IMR-90 (cell line): ENCODE results near the gene CTF1. TPM values are rescaled to one million over a fixed set of nuclear protein-coding genes. Genes with fewer than 3 reads are reported as not detected.

Experiments
- ATAC-seq: fragments of 200-7000 bp; cut with Tn5 transposase; 2 replicates; pipeline ENCODE4 v1.9.1; 2020; ENCODE audit warnings: low read depth, mild to moderate bottlenecking, moderate library complexity
- BruUV-seq: library from RNA; stranded (reverse); fragments of 400-500 nt; replicated peaks from 2 replicates; lab custom pipeline; 2021; lab: Mats Ljungman, UMichigan
- CTCF ChIA-PET: fragments of 300-600 bp; formaldehyde crosslinking; extraction: SDS; loops from one replicate; lab custom pipeline; 2021; ENCODE audit warnings: antibody characterized with exemption; lab: Yijun Ruan, JAX
- POLR2A ChIA-PET: fragments of 300-600 bp; sonication (Branson Sonifier 250); formaldehyde crosslinking; loops from one replicate; lab custom pipeline; 2022; ENCODE audit warnings: antibody characterized with exemption; ENCODE audit not compliant: unreplicated experiment; lab: Charles Lee
- DNase-seq: peaks from one replicate; pipeline ENCODE4 v3.0.0; 2013
- H2AFZ ChIP-seq: replicated peaks from 2 replicates; pipeline ENCODE3; 2013; ENCODE audit warnings: low read length, mild to moderate bottlenecking; ENCODE audit not compliant: poor library complexity
- H2AK5ac ChIP-seq: 2 replicates; pipeline ENCODE4 v1.6.1; 2013; ENCODE audit warnings: low read depth, low read length, inconsistent platforms
- H2AK9ac ChIP-seq: replicated peaks from 2 replicates; pipeline ENCODE3; 2013; ENCODE audit warnings: mild to moderate bottlenecking, low read depth, low read length, moderate library complexity; ENCODE audit not compliant: poor library complexity
- H2BK120ac ChIP-seq: 2 replicates; pipeline ENCODE4 v1.6.1; 2013; ENCODE audit warnings: low read depth, low read length, inconsistent platforms
- H2BK15ac ChIP-seq: 3 replicates; pipeline ENCODE4 v1.6.1; 2013; ENCODE audit warnings: low read depth, low read length, inconsistent platforms
- H2BK20ac ChIP-seq: 2 replicates; pipeline ENCODE4 v1.6.1; 2013; ENCODE audit warnings: low read depth, mild to moderate bottlenecking, inconsistent platforms, low read length, moderate library complexity
- H2BK5ac ChIP-seq: 2 replicates; pipeline ENCODE4 v1.6.1; 2013; ENCODE audit warnings: mild to moderate bottlenecking, low read depth, low read length, inconsistent platforms; ENCODE audit not compliant: poor library complexity, severe bottlenecking
- H3K14ac ChIP-seq: replicated peaks from 2 replicates; pipeline ENCODE4 v1.6.1; 2013; ENCODE audit warnings: low read depth, low read length, inconsistent platforms
- H3K18ac ChIP-seq: 2 replicates; pipeline ENCODE4 v1.6.1; 2013; ENCODE audit warnings: low read depth, low read length, control low read depth
- H3K23ac ChIP-seq: 2 replicates; pipeline ENCODE4 v1.6.1; 2013; ENCODE audit warnings: low read depth, low read length, inconsistent platforms
- H3K27ac ChIP-seq: 2 replicates; pipeline ENCODE4 v1.5.1; 2013; ENCODE audit warnings: mild to moderate bottlenecking, control low read depth, low read length; ENCODE audit not compliant: insufficient read depth
- H3K27me3 ChIP-seq: 2 replicates; pipeline ENCODE4 v1.6.1; 2013; ENCODE audit warnings: low read length; ENCODE audit not compliant: control insufficient read depth, insufficient read depth
- H3K36me3 ChIP-seq: 2 replicates; pipeline ENCODE4 v1.6.1; 2013; ENCODE audit warnings: low read length, mixed read lengths; ENCODE audit not compliant: control insufficient read depth, insufficient read depth
- H3K4ac ChIP-seq: 2 replicates; pipeline ENCODE4 v1.6.1; 2013; ENCODE audit warnings: low read depth, low read length, inconsistent platforms
- H3K4me1 ChIP-seq: 2 replicates; pipeline ENCODE4 v1.6.1; 2013; ENCODE audit warnings: low read length, mixed read lengths; ENCODE audit not compliant: control insufficient read depth, insufficient read depth
- H3K4me2 ChIP-seq: 2 replicates; pipeline ENCODE4 v1.6.1; 2013; ENCODE audit warnings: low read depth, mild to moderate bottlenecking, control low read depth, low read length, moderate library complexity
- H3K4me3 ChIP-seq: 2 replicates; pipeline ENCODE4 v1.5.1; 2013; ENCODE audit warnings: low read depth, mild to moderate bottlenecking, control low read depth, low read length, moderate library complexity; ENCODE audit not compliant: insufficient read depth
- H3K56ac ChIP-seq: 2 replicates; pipeline ENCODE4 v1.6.1; 2013; ENCODE audit warnings: low read length, inconsistent platforms; ENCODE audit not compliant: insufficient read depth; ENCODE audit errors: extremely low read depth
- H3K79me1 ChIP-seq, 2 experiments: 2 replicates each; pipeline ENCODE4 v1.6.1; 2013; ENCODE audit warnings: low read length in 2 of 2, inconsistent platforms in 1 of 2, low read depth in 1 of 2
- H3K9ac ChIP-seq: 2 replicates; pipeline ENCODE4 v1.6.1; 2013; ENCODE audit warnings: low read depth, low read length, control low read depth
- H3K9me1 ChIP-seq: 2 replicates; pipeline ENCODE4 v1.6.1; 2013; ENCODE audit warnings: low read length, inconsistent platforms; ENCODE audit not compliant: insufficient read depth
- H3K9me3 ChIP-seq: 2 replicates; pipeline ENCODE4 v1.6.1; 2013; ENCODE audit warnings: low read length; ENCODE audit not compliant: control insufficient read depth, insufficient read depth
- H4K20me1 ChIP-seq: 2 replicates; pipeline ENCODE4 v1.6.1; 2013; ENCODE audit warnings: low read length, inconsistent platforms; ENCODE audit not compliant: insufficient read depth
- H4K5ac ChIP-seq: 2 replicates; pipeline ENCODE4 v1.6.1; 2013; ENCODE audit warnings: mild to moderate bottlenecking, low read depth, low read length, control low read depth
- H4K8ac ChIP-seq, 2 experiments: 2 replicates each; pipeline ENCODE4 v1.6.1; 2013; ENCODE audit warnings: low read depth in 2 of 2, low read length in 2 of 2, control low read depth in 1 of 2, inconsistent platforms in 1 of 2
- H4K91ac ChIP-seq: 2 replicates; pipeline ENCODE4 v1.6.1; 2013; ENCODE audit warnings: low read depth, low read length, inconsistent platforms; ENCODE audit not compliant: insufficient read depth
- BHLHE40 ChIP-seq: fragments of 150-350 bp; IDR thresholded peaks from 2 replicates; pipeline ENCODE4 v1.6.1; 2016; ENCODE audit warnings: mild to moderate bottlenecking, low read depth, low read length
- MAFK ChIP-seq: IDR thresholded peaks from 2 replicates; pipeline ENCODE4 v1.6.1; 2012; ENCODE audit warnings: low read depth, low read length, improper control_type of control experiment
- POLR2A ChIP-seq: IDR thresholded peaks from 2 replicates; pipeline ENCODE4 v1.6.1; 2012; ENCODE audit warnings: mild to moderate bottlenecking, low read depth, low read length
- WGBS, 2 experiments: methylation state at CpG; one replicate each; pipeline versions ENCODE4 v1.1.5 to v1.1.7; 2013; ENCODE audit warnings: missing lambda C conversion rate in 2 of 2; ENCODE audit not compliant: insufficient read length in 1 of 2; ENCODE audit errors: extremely low coverage in 2 of 2; 5-methylcytosine and 5-hydroxymethylcytosine counted together
- dilution Hi-C: fragments of 300-500 bp; cut with HindIII; formaldehyde crosslinking; loops from one replicate; pipeline ENCODE4 v1.14.3; 2018; ENCODE audit warnings: low sequenced_read_pairs; ENCODE audit not compliant: unreplicated experiment
- in situ Hi-C: fragments of 300-500 bp; cut with MboI; formaldehyde crosslinking; loops from 3 replicates; pipeline ENCODE4 v1.14.3; 2019; ENCODE audit warnings: low sequenced_read_pairs, inconsistent platforms, mixed read lengths
- intact Hi-C: fragments of 100-400 bp; cut with micrococcal nuclease; formaldehyde crosslinking; loops from 2 replicates; pipeline ENCODE4 v1.10.0; 2022
- polyA plus RNA-seq, 3 experiments: library from polyadenylated mRNA; depleted of rRNA; stranded (reverse); fragments of >200 nt; gene quantifications; 2 replicates each; pipeline ENCODE4 v1.2.3, GENCODE V29; 2012; ENCODE audit warnings: low replicate concordance in 1 of 3
- total RNA-seq: library from RNA; depleted of rRNA; stranded (reverse); fragments of >200 nt; gene quantifications from 2 replicates; pipeline ENCODE4 v1.2.3, GENCODE V29; 2012
- TF ChIP-seq, protein P1 (sequence below): conservative IDR thresholded peaks from 2 replicates; pipeline ENCODE4 v1.5.1; 2012; ENCODE audit warnings: mild to moderate bottlenecking, low read depth, low read length, improper control_type of control experiment

Gene CTF1
- total and polyA plus RNA-seq, 2 of the 4 experiments (the other 2 are of a cell fraction) = 0.18 to 12.9 TPM

DNA sequence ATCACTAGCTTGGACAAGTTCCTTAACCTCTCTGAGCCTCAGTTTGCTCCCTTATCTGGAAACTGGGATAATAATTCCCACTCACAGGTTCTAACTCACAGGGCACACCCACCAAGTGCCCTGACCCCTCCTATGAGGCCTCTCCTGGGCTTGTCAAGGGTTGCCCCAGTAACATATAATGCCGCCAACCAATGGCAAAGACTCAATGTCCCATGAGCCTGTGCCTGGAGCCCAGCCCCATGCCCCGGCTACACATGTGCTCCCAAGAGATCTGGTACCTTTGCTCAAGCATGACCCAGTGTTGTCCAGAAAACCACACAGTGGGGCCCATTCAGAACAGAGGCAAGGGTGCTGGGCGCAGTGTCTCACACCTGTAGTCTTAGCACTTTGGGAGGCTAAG is 18.4 kb downstream of the CTF1 start:
- ATAC-seq (no peak), DNase-seq (no peak)
- Histone ChIP-seq H3K23ac (no peak overlapping the region), H2AFZ (no peak overlapping the region), H3K4me1 (no peaks in the 10 kb centered on the region; the same call in 1 of the 2 replicates), H3K4me3 (no peak overlapping the region), H4K8ac (no peak overlapping the region), H2BK20ac (no peak overlapping the region), H3K27me3 (no peaks in the 10 kb centered on the region), H3K36me3 (no peaks in the 10 kb centered on the region), H3K14ac (no peak overlapping the region), H3K9me3 (no peaks in the 10 kb centered on the region), H2BK120ac (no peak overlapping the region), H3K4ac (no peak overlapping the region), H3K4me2 (no peak overlapping the region), H2AK9ac (no peak overlapping the region), H3K79me1 (no peaks in the 10 kb centered on the region), H4K91ac (no peak overlapping the region), H4K5ac (no peak overlapping the region), H3K9ac (no peak overlapping the region), H3K56ac (no peak overlapping the region), H2AK5ac (no peak overlapping the region), H3K27ac (no peak overlapping the region), H2BK15ac (no peak overlapping the region), H2BK5ac (no peak overlapping the region), H4K20me1 (no peaks in the 10 kb centered on the region; the same call in 1 of the 2 replicates), H3K18ac (no peak overlapping the region), H3K9me1 (no peaks in the 10 kb centered on the region)
- no peak for TF ChIP-seq BHLHE40
- TF ChIP-seq, protein P1, sequence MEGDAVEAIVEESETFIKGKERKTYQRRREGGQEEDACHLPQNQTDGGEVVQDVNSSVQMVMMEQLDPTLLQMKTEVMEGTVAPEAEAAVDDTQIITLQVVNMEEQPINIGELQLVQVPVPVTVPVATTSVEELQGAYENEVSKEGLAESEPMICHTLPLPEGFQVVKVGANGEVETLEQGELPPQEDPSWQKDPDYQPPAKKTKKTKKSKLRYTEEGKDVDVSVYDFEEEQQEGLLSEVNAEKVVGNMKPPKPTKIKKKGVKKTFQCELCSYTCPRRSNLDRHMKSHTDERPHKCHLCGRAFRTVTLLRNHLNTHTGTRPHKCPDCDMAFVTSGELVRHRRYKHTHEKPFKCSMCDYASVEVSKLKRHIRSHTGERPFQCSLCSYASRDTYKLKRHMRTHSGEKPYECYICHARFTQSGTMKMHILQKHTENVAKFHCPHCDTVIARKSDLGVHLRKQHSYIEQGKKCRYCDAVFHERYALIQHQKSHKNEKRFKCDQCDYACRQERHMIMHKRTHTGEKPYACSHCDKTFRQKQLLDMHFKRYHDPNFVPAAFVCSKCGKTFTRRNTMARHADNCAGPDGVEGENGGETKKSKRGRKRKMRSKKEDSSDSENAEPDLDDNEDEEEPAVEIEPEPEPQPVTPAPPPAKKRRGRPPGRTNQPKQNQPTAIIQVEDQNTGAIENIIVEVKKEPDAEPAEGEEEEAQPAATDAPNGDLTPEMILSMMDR = no peak
- TF ChIP-seq POLR2A = no peak
- TF ChIP-seq MAFK = no peak
- in situ Hi-C loops = no loop called here
- ChIA-PET CTCF (interaction anchor here (0.6 kb wide), 1 partner anchor 31 kb away, joined by 3 read pairs; no protein-coding TSS in a partner anchor), POLR2A (no interaction called here)
- dilution Hi-C loops = no loop called here
- WGBS, 2 experiments = 97% methylated on average over 3 of the region's 3 CpGs; no CpG with 5 or more reads in 1 of the 2 experiments
- BruUV-seq = no TSS peak
- intact Hi-C loops = no loop called here
